Measurements from ENCODE around the gene CD4. TPM values are rescaled to one million over a fixed set of nuclear protein-coding genes. Genes with fewer than 3 reads are reported as not detected.

Gene CD4
- total and polyA plus RNA-seq, 2 of the 4 experiments (the other 2 are of a cell fraction), result 5.7 to 15.0 TPM

DNA sequence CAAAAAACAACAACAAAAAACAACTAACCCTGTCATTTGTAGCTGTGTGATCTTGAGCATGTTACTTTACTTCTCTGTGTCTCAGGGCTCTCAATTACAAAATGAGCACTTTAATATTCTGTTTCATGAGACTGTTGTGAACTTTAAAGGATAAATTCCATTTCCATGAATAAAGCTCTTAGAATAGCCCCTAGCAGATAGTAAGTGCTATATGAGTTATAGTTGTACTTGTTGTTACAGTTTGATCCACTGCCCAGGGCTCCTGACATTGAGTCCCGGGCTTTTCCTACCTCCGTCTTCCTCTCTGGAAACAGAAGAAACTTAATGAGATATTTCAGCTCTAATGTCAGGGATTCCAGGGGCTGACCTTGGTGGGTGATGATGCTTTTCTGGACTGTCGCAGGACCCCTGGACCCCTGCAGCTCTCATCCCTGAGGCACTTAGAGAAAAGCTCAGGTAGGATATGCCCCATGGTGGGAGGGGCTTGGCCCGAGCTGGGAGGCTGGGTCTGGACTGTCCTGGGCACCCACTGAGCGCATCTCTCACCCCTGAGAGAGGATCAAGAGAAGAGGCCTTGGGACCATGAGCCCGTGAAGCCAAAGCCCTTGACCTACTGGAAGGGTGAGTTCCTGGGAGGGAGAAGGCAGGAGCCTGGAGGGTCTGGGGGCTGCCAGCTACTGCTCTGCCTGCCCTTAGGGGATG lies 44.0 kb downstream of the CD4 start:
- Histone ChIP-seq H3K9ac (ENCODE audit: low read depth, low read length) (no peak overlapping the region), H3K79me1 (ENCODE audit: low read depth in 1 of 2, low read length in 2 of 2) (peaks cover 17 to 50% of the 10 kb centered on the region in 2 experiments), H2AFZ (replicated peaks; ENCODE audit: low read length, poor library complexity) (no peak overlapping the region), H2BK15ac (ENCODE audit: low read depth, low read length) (no peak overlapping the region), H3K14ac (replicated peaks; ENCODE audit: low read depth, low read length) (no peak overlapping the region), H3K9me1 (ENCODE audit: insufficient read depth, low read length) (peaks cover 4% of the 10 kb centered on the region; the same call in 1 of the 2 replicates), H4K8ac (ENCODE audit: low read depth in 2 of 2, low read length in 2 of 2) (no peak overlapping the region), H2BK20ac (ENCODE audit: low read depth, low read length) (no peak overlapping the region), H2BK120ac (ENCODE audit: low read depth, low read length) (no peak overlapping the region), H3K23ac (ENCODE audit: low read depth, low read length) (no peak overlapping the region), H4K5ac (ENCODE audit: low read depth, low read length) (no peak overlapping the region), H3K18ac (ENCODE audit: low read depth, low read length) (no peak overlapping the region), H2AK9ac (replicated peaks; ENCODE audit: low read depth, low read length, poor library complexity) (no peak overlapping the region), H3K4me2 (ENCODE audit: low read depth, low read length) (no peak overlapping the region), H3K27ac (ENCODE audit: insufficient read depth, low read length) (no peak overlapping the region), H3K9me3 (ENCODE audit: control insufficient read depth, insufficient read depth, low read length) (no peaks in the 10 kb centered on the region), H4K91ac (ENCODE audit: insufficient read depth, low read depth, low read length) (no peak overlapping the region), H4K20me1 (ENCODE audit: insufficient read depth, low read length) (peaks cover 12% of the 10 kb centered on the region), H3K4me3 (ENCODE audit: insufficient read depth, low read depth, low read length) (no peak overlapping the region), H3K27me3 (ENCODE audit: control insufficient read depth, insufficient read depth, low read length) (no peaks in the 10 kb centered on the region), H3K36me3 (ENCODE audit: control insufficient read depth, insufficient read depth, low read length) (peaks cover 56% of the 10 kb centered on the region), H3K4ac (ENCODE audit: low read depth, low read length) (no peak overlapping the region), H2BK5ac (ENCODE audit: low read depth, low read length, poor library complexity, severe bottlenecking) (no peak overlapping the region), H3K4me1 (ENCODE audit: control insufficient read depth, insufficient read depth, low read length) (peaks cover 7% of the 10 kb centered on the region), H2AK5ac (ENCODE audit: low read depth, low read length) (no peak overlapping the region), H3K56ac (ENCODE audit: extremely low read depth, insufficient read depth, low read length) (no peak overlapping the region)
- BruUV-seq (replicated peaks), result no TSS peak
- WGBS, 2 experiments (ENCODE audit: extremely low coverage in 2 of 2, insufficient read length in 1 of 2), result 87% methylated on average over 3 of the region's 6 CpGs; no CpG with 5 or more reads in 1 of the 2 experiments
- ATAC-seq (ENCODE audit: low read depth) (no peak), DNase-seq (peak; percentile 30)
- intact Hi-C loops (cut with micrococcal nuclease), result no loop called here
- ChIA-PET POLR2A (ENCODE audit: unreplicated experiment) (interaction anchor here (0.5 kb wide), 2 partner anchors 21 to 1103 kb away, joined by 6 to 10 read pairs; no protein-coding TSS in a partner anchor), CTCF (no interaction called here)
- TF ChIP-seq NFE2L2 (IDR thresholded peaks at IDR 0.05; ENCODE audit: low read depth, low read length) (no peak), FOS (IDR thresholded peaks at IDR 0.05; ENCODE audit: low read depth, low read length) (no peak), SMC3 (IDR thresholded peaks at IDR 0.05; ENCODE audit: low read depth, low read length) (no peak), BHLHE40 (IDR thresholded peaks at IDR 0.05; ENCODE audit: low read depth, low read length) (no peak), CHD1 (IDR thresholded peaks at IDR 0.05; ENCODE audit: low read depth, low read length) (no peak), RCOR1 (IDR thresholded peaks at IDR 0.05; ENCODE audit: insufficient replicate concordance, low read length) (no peak), RFX5 (IDR thresholded peaks at IDR 0.05; ENCODE audit: low read depth, low read length) (no peak), MAFK (IDR thresholded peaks at IDR 0.05; ENCODE audit: low read depth, low read length) (no peak), MXI1 (IDR thresholded peaks at IDR 0.05; ENCODE audit: borderline replicate concordance, low read depth, low read length) (no peak), CEBPB (IDR thresholded peaks at IDR 0.05; ENCODE audit: low read depth, low read length) (no peak), POLR2A (IDR thresholded peaks at IDR 0.05; ENCODE audit: low read depth, low read length) (no peak), MAZ (IDR thresholded peaks at IDR 0.05; ENCODE audit: borderline replicate concordance, low read depth, low read length) (no peak)
- TF ChIP-seq, protein P1, sequence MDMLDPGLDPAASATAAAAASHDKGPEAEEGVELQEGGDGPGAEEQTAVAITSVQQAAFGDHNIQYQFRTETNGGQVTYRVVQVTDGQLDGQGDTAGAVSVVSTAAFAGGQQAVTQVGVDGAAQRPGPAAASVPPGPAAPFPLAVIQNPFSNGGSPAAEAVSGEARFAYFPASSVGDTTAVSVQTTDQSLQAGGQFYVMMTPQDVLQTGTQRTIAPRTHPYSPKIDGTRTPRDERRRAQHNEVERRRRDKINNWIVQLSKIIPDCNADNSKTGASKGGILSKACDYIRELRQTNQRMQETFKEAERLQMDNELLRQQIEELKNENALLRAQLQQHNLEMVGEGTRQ (IDR thresholded peaks at IDR 0.05; ENCODE audit: low read depth, low read length), result no peak
- TF ChIP-seq, protein P2, sequence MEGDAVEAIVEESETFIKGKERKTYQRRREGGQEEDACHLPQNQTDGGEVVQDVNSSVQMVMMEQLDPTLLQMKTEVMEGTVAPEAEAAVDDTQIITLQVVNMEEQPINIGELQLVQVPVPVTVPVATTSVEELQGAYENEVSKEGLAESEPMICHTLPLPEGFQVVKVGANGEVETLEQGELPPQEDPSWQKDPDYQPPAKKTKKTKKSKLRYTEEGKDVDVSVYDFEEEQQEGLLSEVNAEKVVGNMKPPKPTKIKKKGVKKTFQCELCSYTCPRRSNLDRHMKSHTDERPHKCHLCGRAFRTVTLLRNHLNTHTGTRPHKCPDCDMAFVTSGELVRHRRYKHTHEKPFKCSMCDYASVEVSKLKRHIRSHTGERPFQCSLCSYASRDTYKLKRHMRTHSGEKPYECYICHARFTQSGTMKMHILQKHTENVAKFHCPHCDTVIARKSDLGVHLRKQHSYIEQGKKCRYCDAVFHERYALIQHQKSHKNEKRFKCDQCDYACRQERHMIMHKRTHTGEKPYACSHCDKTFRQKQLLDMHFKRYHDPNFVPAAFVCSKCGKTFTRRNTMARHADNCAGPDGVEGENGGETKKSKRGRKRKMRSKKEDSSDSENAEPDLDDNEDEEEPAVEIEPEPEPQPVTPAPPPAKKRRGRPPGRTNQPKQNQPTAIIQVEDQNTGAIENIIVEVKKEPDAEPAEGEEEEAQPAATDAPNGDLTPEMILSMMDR (conservative IDR thresholded peaks at IDR 0.05; ENCODE audit: low read depth, low read length), result no peak
- TF ChIP-seq, protein P3, sequence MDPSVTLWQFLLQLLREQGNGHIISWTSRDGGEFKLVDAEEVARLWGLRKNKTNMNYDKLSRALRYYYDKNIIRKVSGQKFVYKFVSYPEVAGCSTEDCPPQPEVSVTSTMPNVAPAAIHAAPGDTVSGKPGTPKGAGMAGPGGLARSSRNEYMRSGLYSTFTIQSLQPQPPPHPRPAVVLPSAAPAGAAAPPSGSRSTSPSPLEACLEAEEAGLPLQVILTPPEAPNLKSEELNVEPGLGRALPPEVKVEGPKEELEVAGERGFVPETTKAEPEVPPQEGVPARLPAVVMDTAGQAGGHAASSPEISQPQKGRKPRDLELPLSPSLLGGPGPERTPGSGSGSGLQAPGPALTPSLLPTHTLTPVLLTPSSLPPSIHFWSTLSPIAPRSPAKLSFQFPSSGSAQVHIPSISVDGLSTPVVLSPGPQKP (IDR thresholded peaks at IDR 0.05; ENCODE audit: borderline replicate concordance, low read depth, low read length), result no peak
- dilution Hi-C loops (cut with HindIII; ENCODE audit: low sequenced_read_pairs, unreplicated experiment), result no loop called here
- in situ Hi-C loops (cut with MboI; ENCODE audit: low sequenced_read_pairs), result no loop called here
